ENCODE data around the gene MMP2.

The MMP2 gene

GRCh38 chr16:55469821-55470532, 9.0 kb upstream of the MMP2 start:
- no peak for DNase-seq (ENCODE audit: low spot score)

- DNase-seq (ENCODE audit: low spot score) = no peak
Measured at GRCh38 chr16:55470533-55471371, 8.2 kb upstream of the MMP2 start.

GRCh38 chr16:55471448-55472097, 7.4 kb upstream of the MMP2 start:
- no peak for DNase-seq (ENCODE audit: low spot score)

GRCh38 chr16:55473587-55473986, 5.4 kb upstream of the MMP2 start:
- DNase-seq (ENCODE audit: low spot score) = no peak

GRCh38 chr16:55474821-55475220, 4.2 kb upstream of the MMP2 start:
- DNase-seq (ENCODE audit: low spot score) = no peak

- DNase-seq (ENCODE audit: low spot score) = no peak
Measured at GRCh38 chr16:55475919-55476318, 3.1 kb upstream of the MMP2 start.

- DNase-seq (ENCODE audit: low spot score) = no peak
Measured at GRCh38 chr16:55476625-55477533, 2.1 kb upstream of the MMP2 start.

- no peak for DNase-seq (ENCODE audit: low spot score)
Measured at GRCh38 chr16:55477736-55478135, 1.3 kb upstream of the MMP2 start.

- no peak for DNase-seq (ENCODE audit: low spot score)
Measured at GRCh38 chr16:55479430-55480140, 587 bp downstream of the MMP2 start.

- no peak for DNase-seq (ENCODE audit: low spot score)
Measured at GRCh38 chr16:55480228-55480655, 1.2 kb downstream of the MMP2 start.

GRCh38 chr16:55481023-55481422, 2.0 kb downstream of the MMP2 start:
- DNase-seq (ENCODE audit: low spot score) = no peak

- no peak for DNase-seq (ENCODE audit: low spot score)
Measured at GRCh38 chr16:55482056-55482455, 3.1 kb downstream of the MMP2 start.

GRCh38 chr16:55487048-55487803, 8.2 kb downstream of the MMP2 start:
- DNase-seq (ENCODE audit: low spot score) = no peak

- DNase-seq (ENCODE audit: low spot score) = no peak
Measured at GRCh38 chr16:55488306-55488705, 9.3 kb downstream of the MMP2 start.

GRCh38 chr16:55489119-55489955, 10.3 kb downstream of the MMP2 start:
- DNase-seq (ENCODE audit: low spot score) = no peak

- DNase-seq (ENCODE audit: low spot score) = no peak
Measured at GRCh38 chr16:55489956-55490265, 10.9 kb downstream of the MMP2 start.

GRCh38 chr16:55490301-55490700, 11.3 kb downstream of the MMP2 start:
- DNase-seq (ENCODE audit: low spot score) = no peak

GRCh38 chr16:55491691-55492090, 12.7 kb downstream of the MMP2 start:
- no peak for DNase-seq (ENCODE audit: low spot score)

- DNase-seq (ENCODE audit: low spot score) = no peak
Measured at GRCh38 chr16:55492756-55493380, 13.9 kb downstream of the MMP2 start.

Data from cerebellar cortex (tissue), 1 donor.